GM20431 (cell line): Measurements from ENCODE around the gene GOPC.
"Not testable (repeated sequence)": the region's sequence is repeated elsewhere in the genome, so short reads cannot be mapped to it uniquely, and the experiment has no call there.

Source experiments
- in situ Hi-C: fragments of 300-500 bp; cut with MseI, MboI; formaldehyde crosslinking; loops from one replicate; pipeline ENCODE4 v1.15.0; 2020; ENCODE audit warnings: low sequenced_read_pairs; ENCODE audit not compliant: unreplicated experiment

Gene GOPC

DNA sequence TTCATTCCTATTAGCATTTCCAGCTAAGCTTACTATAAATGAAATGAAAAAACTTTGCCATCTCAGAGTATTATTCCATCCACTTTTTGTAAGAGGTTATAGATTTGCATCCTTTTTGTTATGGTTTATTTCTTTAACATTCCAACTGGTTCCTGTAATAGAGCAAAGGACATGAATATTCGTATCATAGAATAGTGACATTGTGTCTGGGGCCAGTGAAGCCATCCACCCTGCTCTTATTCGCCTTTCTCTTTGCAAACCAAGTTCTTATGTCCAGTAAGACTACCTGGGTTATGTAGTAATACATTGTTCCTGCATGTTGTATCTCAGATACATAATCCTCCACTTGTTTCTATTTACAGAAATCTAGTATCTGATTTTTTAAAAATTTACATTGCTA is 76.7 kb downstream of the GOPC start:
- in situ Hi-C loops = no loop called here

DNA sequence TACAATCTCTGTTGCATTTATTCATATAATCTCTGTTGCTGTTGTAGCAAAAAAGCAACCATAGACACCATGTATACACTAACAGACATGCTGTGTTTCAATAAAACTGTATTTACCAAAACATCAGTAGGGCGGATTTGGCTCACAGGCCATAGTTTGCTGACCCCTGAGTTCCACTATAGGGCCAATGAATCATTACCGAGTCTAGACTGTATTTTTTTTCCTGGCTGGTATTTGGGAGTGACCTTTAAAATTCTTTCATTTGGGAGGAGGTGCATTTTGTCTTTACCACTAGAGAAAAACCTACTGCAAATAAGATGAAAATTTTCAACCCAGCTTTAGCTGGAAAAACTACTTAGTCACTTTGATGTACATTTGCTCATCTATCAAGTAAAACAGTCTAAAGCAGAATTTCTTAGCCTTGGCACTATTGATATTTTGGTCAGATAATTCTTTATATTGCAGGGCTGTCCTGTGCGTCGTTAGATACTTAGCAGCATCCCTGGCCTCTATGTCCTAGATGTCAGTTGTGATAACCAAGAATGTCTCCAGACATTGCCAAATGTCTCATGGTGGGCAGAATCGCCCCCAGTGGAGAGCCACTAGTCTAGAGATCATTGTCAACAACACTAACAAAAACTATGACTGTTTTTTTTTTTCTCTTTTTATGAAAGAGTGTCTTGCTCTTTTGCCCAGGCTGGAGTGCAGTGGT is 80.4 kb downstream of the GOPC start:
- in situ Hi-C loops = no loop called here

DNA sequence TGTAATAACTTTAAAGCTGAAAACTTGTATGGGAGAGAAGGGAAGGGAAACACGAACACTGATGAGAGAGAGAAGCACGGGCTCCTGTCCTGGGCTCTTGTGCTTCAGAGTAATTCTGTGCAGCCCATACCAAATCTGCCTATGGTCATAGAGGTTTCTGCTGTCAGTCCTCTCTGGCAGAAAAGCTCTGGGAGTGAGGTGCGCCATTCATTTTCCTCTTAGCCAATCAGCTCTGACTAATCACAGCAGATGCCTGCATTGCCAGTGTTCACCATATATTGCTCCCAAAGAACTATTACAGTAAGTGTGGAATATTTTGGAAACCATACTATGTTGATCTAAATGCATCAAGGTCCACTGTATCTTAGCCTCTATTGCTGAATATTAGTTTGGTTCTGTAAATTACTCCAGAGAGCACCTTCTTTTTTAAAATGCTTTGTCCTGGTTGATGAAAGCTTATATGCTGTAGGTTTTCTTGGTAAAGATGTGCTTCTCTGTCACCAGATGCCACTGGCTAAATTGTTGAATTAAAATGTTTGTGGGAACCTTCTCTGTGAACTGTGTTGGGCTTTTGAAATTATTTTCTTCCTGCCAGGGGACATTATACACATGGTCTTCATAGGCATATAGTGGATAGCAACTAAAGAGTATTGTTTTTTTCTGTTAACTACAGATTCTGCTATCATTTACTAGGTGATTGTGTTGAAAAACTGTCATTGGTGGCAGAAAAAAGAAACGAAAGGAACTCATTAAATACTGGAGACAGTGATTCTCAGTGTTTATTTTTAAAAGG is 81.5 kb downstream of the GOPC start:
- in situ Hi-C loops = no loop called here

DNA sequence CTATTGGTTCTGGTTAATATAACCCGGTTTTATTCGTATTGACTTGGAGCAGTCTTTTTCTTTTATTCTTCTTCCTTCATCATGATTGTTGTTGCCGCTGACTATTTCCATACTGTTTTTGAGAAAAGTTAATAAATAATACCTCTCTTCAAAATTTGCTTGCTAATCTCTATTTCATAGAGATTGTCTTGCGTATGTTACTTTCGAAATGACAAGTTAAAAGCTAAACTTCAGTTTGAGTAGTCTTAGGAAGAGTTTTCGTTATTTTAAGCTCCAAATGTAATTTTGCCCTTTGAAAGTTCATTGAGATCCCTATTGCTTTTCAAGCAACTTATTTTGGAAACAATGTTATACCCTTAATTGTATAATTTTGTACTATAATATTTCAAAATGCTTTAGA is 83.4 kb downstream of the GOPC start:
- in situ Hi-C loops = no loop called here

DNA sequence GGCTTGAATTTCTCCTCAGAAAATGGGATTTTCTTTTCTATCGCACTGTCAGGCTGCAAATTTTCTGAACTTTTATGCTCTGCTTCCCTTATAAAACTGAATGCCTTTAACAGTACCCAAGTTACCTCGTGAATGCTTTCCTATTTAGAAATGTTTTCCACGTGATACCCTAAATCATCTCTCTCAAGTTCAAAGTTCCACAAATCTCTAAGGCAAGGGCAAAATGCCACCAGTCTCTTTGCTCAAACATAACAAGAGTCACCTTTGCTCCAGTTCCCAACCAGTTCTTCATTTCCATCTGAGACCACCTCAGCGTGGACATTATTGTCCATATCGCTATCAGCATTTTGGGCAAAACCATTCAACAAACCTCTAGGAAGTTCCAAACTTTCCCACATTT is 84.3 kb downstream of the GOPC start:
- in situ Hi-C loops = not testable (repeated sequence)

DNA sequence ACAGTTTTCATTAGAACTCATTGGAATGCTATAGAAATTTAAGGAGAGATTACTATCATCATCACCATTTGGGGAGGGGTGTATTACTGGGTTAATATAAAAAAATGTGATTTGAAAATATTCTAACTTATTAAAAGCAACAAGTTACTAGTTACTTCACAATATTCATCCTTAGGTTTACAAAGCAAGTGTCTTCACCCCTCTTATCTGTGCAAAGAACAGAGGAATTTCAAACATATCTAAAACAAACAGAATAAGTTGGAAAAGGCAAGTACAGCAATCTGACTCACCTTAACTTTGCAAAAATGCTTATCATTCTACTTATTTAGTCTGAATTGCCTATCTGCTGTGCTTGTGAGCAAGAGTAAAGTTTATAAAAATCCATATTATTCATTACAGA is 87.0 kb downstream of the GOPC start:
- in situ Hi-C loops = no loop called here

DNA sequence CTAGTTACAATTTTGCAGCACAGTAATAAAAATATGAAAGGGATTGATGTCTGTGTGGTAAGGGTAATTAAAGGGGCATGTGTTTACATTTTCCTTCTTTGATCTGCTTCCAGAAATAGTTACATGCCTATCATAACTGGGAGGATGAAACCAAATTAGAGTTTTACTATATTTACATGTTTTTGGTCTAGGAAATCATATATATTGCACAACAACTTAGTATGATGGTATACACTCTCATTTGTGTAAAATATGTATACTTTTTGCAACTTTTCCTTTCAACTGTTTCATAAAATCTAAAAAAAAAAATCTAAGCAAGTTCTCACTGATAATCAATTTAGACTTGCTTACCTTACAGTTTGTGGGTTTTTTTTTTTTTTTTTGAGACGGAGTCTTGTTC is 87.7 kb downstream of the GOPC start:
- in situ Hi-C loops = no loop called here

DNA sequence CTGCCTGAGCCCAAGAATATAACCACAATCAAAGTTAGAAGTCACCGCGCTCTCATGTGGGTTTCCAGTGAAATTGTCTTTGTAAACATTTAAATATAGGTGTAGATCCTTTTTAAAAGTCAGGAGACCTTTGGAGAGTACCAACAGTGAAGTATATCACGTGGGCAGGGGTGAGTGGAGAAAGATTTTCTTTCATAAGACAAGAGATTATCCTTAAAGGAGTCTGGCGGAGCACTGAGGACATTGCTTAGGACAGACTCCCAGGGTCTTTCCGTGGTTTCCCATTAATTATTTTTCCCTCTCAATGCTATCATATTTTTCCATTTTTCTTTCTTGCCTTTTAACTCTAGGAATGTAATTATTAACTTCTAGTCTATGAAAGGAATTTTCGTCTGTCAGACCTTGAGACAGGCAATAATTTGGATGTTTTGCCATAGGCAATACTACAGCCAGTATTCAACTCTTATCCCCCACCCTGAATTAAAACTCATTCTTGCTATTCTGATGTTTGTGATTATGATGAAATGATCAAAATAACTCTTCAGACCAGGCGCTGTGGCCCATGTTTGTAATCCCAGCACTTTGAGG is 88.4 kb downstream of the GOPC start:
- in situ Hi-C loops = no loop called here

DNA sequence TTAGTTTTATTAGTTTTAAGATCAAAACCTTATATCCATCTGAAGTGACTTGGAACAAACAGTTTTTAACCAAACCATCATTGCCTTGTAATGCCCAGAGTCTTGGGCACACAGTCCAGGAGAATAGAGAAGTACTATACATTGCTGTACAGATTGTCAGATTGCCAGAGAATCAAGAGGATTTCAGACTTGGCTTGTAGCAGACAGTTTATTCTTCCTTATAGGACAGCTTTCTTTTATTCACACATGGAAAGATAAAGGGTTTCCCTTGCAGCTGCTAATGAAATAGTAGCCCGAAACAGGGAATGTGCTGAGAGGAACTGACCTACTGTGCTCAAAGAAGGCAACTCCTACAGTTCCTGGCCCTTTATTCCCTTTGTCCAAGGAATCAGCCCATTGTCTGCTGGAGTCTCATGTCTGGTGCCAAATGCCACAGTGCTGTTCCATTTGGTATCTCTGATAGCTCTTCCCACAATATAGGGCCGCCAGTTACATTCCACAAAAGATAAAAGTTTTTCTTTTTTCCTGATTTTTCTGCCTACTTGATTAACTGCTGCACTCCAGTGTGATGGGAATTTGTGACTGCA is 89.2 kb downstream of the GOPC start:
- in situ Hi-C loops = no loop called here

DNA sequence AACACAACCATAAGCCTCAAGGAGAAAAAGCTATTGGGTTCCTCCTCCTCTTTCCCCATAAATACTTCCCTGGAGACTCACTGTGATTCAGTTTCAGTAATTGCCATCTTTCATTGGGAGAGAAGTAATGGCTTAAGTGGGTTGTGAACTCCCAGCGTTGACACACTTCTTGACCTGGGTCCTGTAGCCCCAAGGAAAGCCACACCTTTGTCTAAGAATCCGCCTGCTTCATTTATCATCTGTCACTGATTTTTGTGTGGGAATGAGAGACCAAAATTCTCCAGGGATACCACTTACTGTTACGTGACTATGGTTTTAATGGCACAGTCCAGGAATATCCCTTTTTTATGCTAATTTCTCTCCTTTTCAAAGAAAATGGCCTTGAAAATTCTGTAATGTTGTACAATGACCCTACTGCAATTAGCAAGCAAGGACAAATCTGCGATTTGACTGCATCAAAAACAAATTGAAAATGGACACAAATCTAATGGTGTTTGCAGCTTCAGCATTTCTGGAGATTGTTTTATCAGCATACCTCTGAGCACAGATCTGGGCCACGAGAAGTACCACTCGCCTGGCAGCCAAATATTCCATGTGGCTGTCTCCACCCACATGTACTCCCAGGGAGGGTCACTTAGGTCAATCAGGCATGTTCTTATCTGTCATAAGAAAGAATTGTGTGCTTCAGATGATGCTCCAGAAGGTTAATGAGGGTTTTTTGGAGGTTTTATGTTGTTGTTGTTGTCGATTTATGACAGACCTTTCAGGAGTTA is 90.1 kb downstream of the GOPC start:
- in situ Hi-C loops = no loop called here
